Panc1 (cell line): ENCODE results near the gene PIAS1. TPM values are rescaled to one million over a fixed set of nuclear protein-coding genes. Genes with fewer than 3 reads are reported as not detected.

ENCODE experiments used
- ATAC-seq: fragments of 200-7000 bp; cut with Tn5 transposase; 2 replicates; pipeline ENCODE4 v1.9.1; 2020; ENCODE audit warnings: mild to moderate bottlenecking, moderate library complexity
- BruUV-seq: library from RNA; stranded (reverse); fragments of 400-500 nt; replicated peaks from 2 replicates; lab custom pipeline; 2021; lab: Mats Ljungman, UMichigan
- CTCF ChIA-PET: fragments of 300-600 bp; sonication (Branson Sonifier 250); formaldehyde crosslinking; loops from one replicate; lab custom pipeline; 2022; ENCODE audit warnings: antibody characterized with exemption; lab: Charles Lee
- POLR2A ChIA-PET: fragments of 300-600 bp; sonication (Branson Sonifier 250); formaldehyde crosslinking; loops from one replicate; lab custom pipeline; 2022; ENCODE audit warnings: antibody characterized with exemption; lab: Charles Lee
- DNase-seq: peaks from one replicate; pipeline ENCODE4 v3.0.0-alpha.2; 2010; ENCODE audit warnings: low read depth, low spot score
- H3K27ac ChIP-seq: 2 replicates; pipeline ENCODE4 v1.5.1; 2011; ENCODE audit warnings: mild to moderate bottlenecking, low read length, inconsistent platforms
- H3K27me3 ChIP-seq: fragments of 200-500 bp; sonication (Bioruptor generic); 2 replicates; pipeline ENCODE4 v1.6.0; 2014; ENCODE audit warnings: low read length, inconsistent platforms; ENCODE audit not compliant: control insufficient read depth, insufficient read depth
- H3K36me3 ChIP-seq: fragments of 200-500 bp; sonication (Bioruptor generic); 2 replicates; pipeline ENCODE4 v1.5.1; 2014; ENCODE audit warnings: inconsistent platforms, mild to moderate bottlenecking, low read length, moderate library complexity; ENCODE audit not compliant: control insufficient read depth, insufficient read depth
- H3K4me1 ChIP-seq: 2 replicates; pipeline ENCODE4 v1.5.1; 2011; ENCODE audit warnings: inconsistent platforms, mild to moderate bottlenecking, low read length, moderate library complexity; ENCODE audit not compliant: control insufficient read depth, insufficient read depth
- H3K4me3 ChIP-seq, 2 experiments: 2 replicates each; pipeline ENCODE4 v1.5.1; 2011 to 2012; ENCODE audit warnings: low read depth in 2 of 2, low read length in 2 of 2, mild to moderate bottlenecking in 2 of 2, inconsistent platforms in 1 of 2, moderate library complexity in 1 of 2
- H3K9me3 ChIP-seq: fragments of 200-500 bp; sonication (Bioruptor generic); 2 replicates; pipeline ENCODE4 v1.5.1; 2014; ENCODE audit warnings: low read depth, mild to moderate bottlenecking, inconsistent platforms, low read length, moderate library complexity; ENCODE audit not compliant: control insufficient read depth, insufficient read depth
- POLR2AphosphoS5 ChIP-seq: IDR thresholded peaks from 2 replicates; pipeline ENCODE4 v1.6.1; 2012; ENCODE audit warnings: mild to moderate bottlenecking, low read depth, low read length, moderate library complexity
- SIN3A ChIP-seq: IDR thresholded peaks from 2 replicates; pipeline ENCODE4 v1.6.1; 2012; ENCODE audit warnings: low read depth, mild to moderate bottlenecking, low read length, moderate library complexity, borderline replicate concordance; ENCODE audit not compliant: insufficient read depth
- TCF7L2 ChIP-seq: IDR thresholded peaks from 2 replicates; pipeline ENCODE4 v1.6.1; 2011; ENCODE audit warnings: mild to moderate bottlenecking, low read depth, low read length, inconsistent platforms
- in situ Hi-C: cut with HindIII; loops from 2 replicates; pipeline ENCODE4 v1.10.0; 2016; ENCODE audit warnings: low sequenced_read_pairs, low pct_unique_long_range_greater_than_20kb
- intact Hi-C: fragments of 100-400 bp; cut with micrococcal nuclease; formaldehyde crosslinking; loops from one replicate; pipeline ENCODE4 v1.10.0; 2022; ENCODE audit not compliant: unreplicated experiment
- total RNA-seq: library from RNA; stranded (reverse); gene quantifications from one replicate; pipeline ENCODE4 v1.2.1, GENCODE V29; 2021; ENCODE audit not compliant: unreplicated experiment
- TF ChIP-seq, protein P1 (sequence below): fragments of 450-650 bp; IDR thresholded peaks from 2 replicates; pipeline ENCODE4 v1.5.1; 2017; ENCODE audit warnings: mild to moderate bottlenecking
- TF ChIP-seq, protein P2 (sequence below), 2 experiments: IDR thresholded peaks; 2 replicates each; pipeline ENCODE4 v1.6.1; 2011 to 2012; ENCODE audit warnings: low read depth in 2 of 2, control low read depth in 1 of 2, low read length in 1 of 2, mild to moderate bottlenecking in 1 of 2, moderate library complexity in 1 of 2; ENCODE audit not compliant: insufficient read depth in 1 of 2

PIAS1 gene
- total RNA-seq, 1 experiment from 2014 or later = 44.5 TPM

DNA sequence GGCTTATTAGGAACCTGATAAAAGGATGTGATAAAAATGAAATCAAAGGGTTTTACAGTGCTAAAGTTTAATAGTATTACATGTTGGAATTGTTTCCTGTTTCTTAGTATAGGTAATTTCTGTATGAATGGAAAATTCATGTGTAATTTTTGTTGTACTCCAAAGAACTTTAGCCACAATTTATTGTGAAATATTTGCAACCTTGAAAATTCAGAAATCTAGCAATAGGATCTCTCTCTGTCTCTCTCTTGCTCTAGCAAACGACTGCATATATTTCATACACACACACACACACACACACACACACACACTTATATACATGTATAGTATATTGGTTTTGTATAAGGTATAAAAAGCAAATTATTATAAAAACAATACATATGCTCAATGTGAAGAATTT is 59.6 kb downstream of the PIAS1 start:
- in situ Hi-C loops = no loop called here
- Histone ChIP-seq H3K9me3 (no peaks in the 10 kb centered on the region), H3K36me3 (no peaks in the 10 kb centered on the region), H3K4me1 (peaks cover 27% of the 10 kb centered on the region; the same call in 1 of the 2 replicates), H3K4me3 (no peak overlapping the region), H3K27ac (no peak overlapping the region), H3K27me3 (no peaks in the 10 kb centered on the region)
- ATAC-seq (no peak), DNase-seq (no peak)
- BruUV-seq = no TSS peak
- CTCF ChIA-PET = interaction anchor here (0.8 kb wide), 1 partner anchor 13 kb away, joined by 9 read pairs; no protein-coding TSS in a partner anchor
- POLR2A ChIA-PET = no interaction called here
- intact Hi-C loops = no loop called here
- TF ChIP-seq TCF7L2 = no peak
- TF ChIP-seq, protein P1, sequence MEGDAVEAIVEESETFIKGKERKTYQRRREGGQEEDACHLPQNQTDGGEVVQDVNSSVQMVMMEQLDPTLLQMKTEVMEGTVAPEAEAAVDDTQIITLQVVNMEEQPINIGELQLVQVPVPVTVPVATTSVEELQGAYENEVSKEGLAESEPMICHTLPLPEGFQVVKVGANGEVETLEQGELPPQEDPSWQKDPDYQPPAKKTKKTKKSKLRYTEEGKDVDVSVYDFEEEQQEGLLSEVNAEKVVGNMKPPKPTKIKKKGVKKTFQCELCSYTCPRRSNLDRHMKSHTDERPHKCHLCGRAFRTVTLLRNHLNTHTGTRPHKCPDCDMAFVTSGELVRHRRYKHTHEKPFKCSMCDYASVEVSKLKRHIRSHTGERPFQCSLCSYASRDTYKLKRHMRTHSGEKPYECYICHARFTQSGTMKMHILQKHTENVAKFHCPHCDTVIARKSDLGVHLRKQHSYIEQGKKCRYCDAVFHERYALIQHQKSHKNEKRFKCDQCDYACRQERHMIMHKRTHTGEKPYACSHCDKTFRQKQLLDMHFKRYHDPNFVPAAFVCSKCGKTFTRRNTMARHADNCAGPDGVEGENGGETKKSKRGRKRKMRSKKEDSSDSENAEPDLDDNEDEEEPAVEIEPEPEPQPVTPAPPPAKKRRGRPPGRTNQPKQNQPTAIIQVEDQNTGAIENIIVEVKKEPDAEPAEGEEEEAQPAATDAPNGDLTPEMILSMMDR = no peak
- TF ChIP-seq SIN3A = no peak
- TF ChIP-seq, protein P2, sequence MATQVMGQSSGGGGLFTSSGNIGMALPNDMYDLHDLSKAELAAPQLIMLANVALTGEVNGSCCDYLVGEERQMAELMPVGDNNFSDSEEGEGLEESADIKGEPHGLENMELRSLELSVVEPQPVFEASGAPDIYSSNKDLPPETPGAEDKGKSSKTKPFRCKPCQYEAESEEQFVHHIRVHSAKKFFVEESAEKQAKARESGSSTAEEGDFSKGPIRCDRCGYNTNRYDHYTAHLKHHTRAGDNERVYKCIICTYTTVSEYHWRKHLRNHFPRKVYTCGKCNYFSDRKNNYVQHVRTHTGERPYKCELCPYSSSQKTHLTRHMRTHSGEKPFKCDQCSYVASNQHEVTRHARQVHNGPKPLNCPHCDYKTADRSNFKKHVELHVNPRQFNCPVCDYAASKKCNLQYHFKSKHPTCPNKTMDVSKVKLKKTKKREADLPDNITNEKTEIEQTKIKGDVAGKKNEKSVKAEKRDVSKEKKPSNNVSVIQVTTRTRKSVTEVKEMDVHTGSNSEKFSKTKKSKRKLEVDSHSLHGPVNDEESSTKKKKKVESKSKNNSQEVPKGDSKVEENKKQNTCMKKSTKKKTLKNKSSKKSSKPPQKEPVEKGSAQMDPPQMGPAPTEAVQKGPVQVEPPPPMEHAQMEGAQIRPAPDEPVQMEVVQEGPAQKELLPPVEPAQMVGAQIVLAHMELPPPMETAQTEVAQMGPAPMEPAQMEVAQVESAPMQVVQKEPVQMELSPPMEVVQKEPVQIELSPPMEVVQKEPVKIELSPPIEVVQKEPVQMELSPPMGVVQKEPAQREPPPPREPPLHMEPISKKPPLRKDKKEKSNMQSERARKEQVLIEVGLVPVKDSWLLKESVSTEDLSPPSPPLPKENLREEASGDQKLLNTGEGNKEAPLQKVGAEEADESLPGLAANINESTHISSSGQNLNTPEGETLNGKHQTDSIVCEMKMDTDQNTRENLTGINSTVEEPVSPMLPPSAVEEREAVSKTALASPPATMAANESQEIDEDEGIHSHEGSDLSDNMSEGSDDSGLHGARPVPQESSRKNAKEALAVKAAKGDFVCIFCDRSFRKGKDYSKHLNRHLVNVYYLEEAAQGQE (IDR thresholded peaks at IDR 0.05; ENCODE audit: insufficient read depth in 1 of 2, low read depth in 2 of 2, low read length in 1 of 2) = no peak
- no peak for TF ChIP-seq POLR2AphosphoS5

DNA sequence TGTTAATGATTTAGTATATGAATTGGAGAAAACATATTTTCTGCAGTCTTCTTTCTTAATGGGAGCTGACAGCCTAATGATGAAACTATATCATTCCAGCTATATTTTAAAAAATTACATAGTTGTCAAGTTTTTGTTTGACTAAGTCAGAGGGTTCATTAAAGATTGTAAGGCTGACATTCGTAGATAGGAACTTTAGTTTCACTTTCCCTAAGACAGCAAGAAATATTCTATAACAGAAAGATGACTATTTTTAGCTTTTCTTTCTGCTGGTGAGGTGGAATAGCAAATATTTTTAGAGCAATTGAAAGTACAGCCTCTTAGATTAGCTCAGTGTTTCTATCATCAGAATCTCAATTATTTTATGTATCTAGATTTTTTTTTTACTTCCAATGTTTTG is 60.2 kb downstream of the PIAS1 start:
- Histone ChIP-seq H3K4me1 (peaks cover 27% of the 10 kb centered on the region; the same call in 1 of the 2 replicates), H3K9me3 (no peaks in the 10 kb centered on the region), H3K27ac (peak overlapping the region; percentile 18; the same call in 1 of the 2 replicates), H3K36me3 (no peaks in the 10 kb centered on the region), H3K27me3 (no peaks in the 10 kb centered on the region), H3K4me3 (peak overlapping the region in 1 of 2 experiments; percentile 11; a peak in 2 of 4 replicates)
- ATAC-seq = no peak
- intact Hi-C loops = no loop called here
- BruUV-seq = no TSS peak
- POLR2A ChIA-PET = no interaction called here
- TF ChIP-seq, protein P1 = no peak
- TF ChIP-seq TCF7L2 (no peak), POLR2AphosphoS5 (no peak)
- DNase-seq = no peak
- in situ Hi-C loops = no loop called here
- CTCF ChIA-PET = interaction anchor here (0.6 kb wide), 1 partner anchor 328 kb away, joined by 3 read pairs; no protein-coding TSS in a partner anchor
